OCI-LY3 (cell line): ENCODE data around the gene UGT2A2.

ENCODE experiments used
- H2AFZ ChIP-seq: fragments of 200-600, 300-600 bp; shearing (Covaris generic); 2 replicates; pipeline ENCODE4 v1.6.0; 2014; ENCODE audit warnings: antibody characterized with exemption, low read depth, low read length
- H3K27ac ChIP-seq: fragments of 200-600, 300-600 bp; sonication (generic); 2 replicates; pipeline ENCODE4 v1.5.1; 2014; ENCODE audit warnings: mild to moderate bottlenecking, low read length, moderate library complexity, mixed read lengths
- H3K27me3 ChIP-seq: fragments of 200-600, 300-600 bp; sonication (generic); 2 replicates; pipeline ENCODE4 v1.6.1; 2014; ENCODE audit warnings: low read depth, low read length, mixed read lengths
- H3K36me3 ChIP-seq: fragments of 200-600, 300-600 bp; sonication (generic); replicated peaks from 2 replicates; pipeline ENCODE3; 2014; ENCODE audit warnings: low read depth, low read length, mixed read lengths
- H3K4me1 ChIP-seq: fragments of 300-600, 200-600 bp; sonication (generic); 2 replicates; pipeline ENCODE4 v1.6.1; 2014; ENCODE audit warnings: low read length, mixed read lengths
- H3K4me2 ChIP-seq: fragments of 200-600, 300-600 bp; sonication (generic); 2 replicates; pipeline ENCODE4 v1.6.1; 2014; ENCODE audit warnings: low read length, mixed read lengths
- H3K4me3 ChIP-seq: fragments of 300-600, 200-600 bp; sonication (generic); 2 replicates; pipeline ENCODE4 v1.5.1; 2014; ENCODE audit warnings: antibody characterized with exemption, mild to moderate bottlenecking, low read length, moderate library complexity
- H3K79me2 ChIP-seq: fragments of 300-600, 200-600 bp; shearing (Covaris generic); 2 replicates; pipeline ENCODE4 v1.6.1; 2014; ENCODE audit warnings: mild to moderate bottlenecking, low read length, mixed read lengths
- H3K9ac ChIP-seq: fragments of 300-600, 200-600 bp; shearing (Covaris generic); 2 replicates; pipeline ENCODE4 v1.6.0; 2014; ENCODE audit warnings: mild to moderate bottlenecking, low read length, moderate library complexity
- H3K9me3 ChIP-seq: fragments of 200-600, 300-600 bp; shearing (Covaris generic); 2 replicates; pipeline ENCODE4 v1.6.1; 2014; ENCODE audit warnings: low read length, mixed read lengths; ENCODE audit not compliant: insufficient read depth
- H4K20me1 ChIP-seq: fragments of 200-600, 300-600 bp; sonication (generic); 2 replicates; pipeline ENCODE4 v1.6.1; 2016; ENCODE audit warnings: low read length, mixed read lengths; ENCODE audit not compliant: insufficient read depth
- EZH2phosphoT487 ChIP-seq: fragments of 200-600 bp; shearing (Covaris generic); IDR thresholded peaks from 2 replicates; pipeline ENCODE4 v1.6.1; 2018; ENCODE audit warnings: antibody characterized with exemption, mixed run types, low read depth
- TF ChIP-seq, protein P1 (sequence below): fragments of 200-600, 300-600 bp; sonication (generic); IDR thresholded peaks from 2 replicates; pipeline ENCODE4 v1.5.1; 2014; ENCODE audit warnings: antibody characterized with exemption, low read length, low read depth

UGT2A2 gene

DNA sequence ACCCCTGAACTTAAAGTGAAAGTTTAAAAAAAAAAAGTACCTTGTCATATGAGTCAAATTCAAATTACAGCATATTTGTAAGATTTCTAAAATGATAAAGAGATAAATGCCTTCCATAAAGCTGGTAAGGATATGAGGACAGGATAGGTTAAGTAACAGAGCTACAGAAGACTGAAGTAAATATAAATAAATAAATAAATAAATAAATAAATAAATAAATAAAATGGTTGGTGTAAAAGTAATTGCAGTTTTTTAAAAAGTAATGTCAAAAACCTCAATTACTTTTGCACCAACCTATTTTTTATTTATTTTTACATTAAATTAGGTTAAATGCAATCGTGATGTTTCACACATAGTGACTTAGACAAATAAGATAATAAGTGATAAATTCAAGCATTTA lies 62.2 kb downstream of the UGT2A2 start:
- TF ChIP-seq, protein P1, sequence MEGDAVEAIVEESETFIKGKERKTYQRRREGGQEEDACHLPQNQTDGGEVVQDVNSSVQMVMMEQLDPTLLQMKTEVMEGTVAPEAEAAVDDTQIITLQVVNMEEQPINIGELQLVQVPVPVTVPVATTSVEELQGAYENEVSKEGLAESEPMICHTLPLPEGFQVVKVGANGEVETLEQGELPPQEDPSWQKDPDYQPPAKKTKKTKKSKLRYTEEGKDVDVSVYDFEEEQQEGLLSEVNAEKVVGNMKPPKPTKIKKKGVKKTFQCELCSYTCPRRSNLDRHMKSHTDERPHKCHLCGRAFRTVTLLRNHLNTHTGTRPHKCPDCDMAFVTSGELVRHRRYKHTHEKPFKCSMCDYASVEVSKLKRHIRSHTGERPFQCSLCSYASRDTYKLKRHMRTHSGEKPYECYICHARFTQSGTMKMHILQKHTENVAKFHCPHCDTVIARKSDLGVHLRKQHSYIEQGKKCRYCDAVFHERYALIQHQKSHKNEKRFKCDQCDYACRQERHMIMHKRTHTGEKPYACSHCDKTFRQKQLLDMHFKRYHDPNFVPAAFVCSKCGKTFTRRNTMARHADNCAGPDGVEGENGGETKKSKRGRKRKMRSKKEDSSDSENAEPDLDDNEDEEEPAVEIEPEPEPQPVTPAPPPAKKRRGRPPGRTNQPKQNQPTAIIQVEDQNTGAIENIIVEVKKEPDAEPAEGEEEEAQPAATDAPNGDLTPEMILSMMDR: no peak
- no peak for TF ChIP-seq EZH2phosphoT487
- no peak overlapping the region for H3K27ac ChIP-seq
- H3K4me3 ChIP-seq: no peak overlapping the region
- no peak overlapping the region for H3K9ac ChIP-seq
- H4K20me1 ChIP-seq: no peaks in the 10 kb centered on the region
- H3K79me2 ChIP-seq: no peaks in the 10 kb centered on the region
- H3K4me2 ChIP-seq: no peak overlapping the region
- no peaks in the 10 kb centered on the region for H3K4me1 ChIP-seq
- no peaks in the 10 kb centered on the region for H3K36me3 ChIP-seq
- no peaks in the 10 kb centered on the region for H3K9me3 ChIP-seq
- H2AFZ ChIP-seq: no peak overlapping the region
- no peaks in the 10 kb centered on the region for H3K27me3 ChIP-seq

DNA sequence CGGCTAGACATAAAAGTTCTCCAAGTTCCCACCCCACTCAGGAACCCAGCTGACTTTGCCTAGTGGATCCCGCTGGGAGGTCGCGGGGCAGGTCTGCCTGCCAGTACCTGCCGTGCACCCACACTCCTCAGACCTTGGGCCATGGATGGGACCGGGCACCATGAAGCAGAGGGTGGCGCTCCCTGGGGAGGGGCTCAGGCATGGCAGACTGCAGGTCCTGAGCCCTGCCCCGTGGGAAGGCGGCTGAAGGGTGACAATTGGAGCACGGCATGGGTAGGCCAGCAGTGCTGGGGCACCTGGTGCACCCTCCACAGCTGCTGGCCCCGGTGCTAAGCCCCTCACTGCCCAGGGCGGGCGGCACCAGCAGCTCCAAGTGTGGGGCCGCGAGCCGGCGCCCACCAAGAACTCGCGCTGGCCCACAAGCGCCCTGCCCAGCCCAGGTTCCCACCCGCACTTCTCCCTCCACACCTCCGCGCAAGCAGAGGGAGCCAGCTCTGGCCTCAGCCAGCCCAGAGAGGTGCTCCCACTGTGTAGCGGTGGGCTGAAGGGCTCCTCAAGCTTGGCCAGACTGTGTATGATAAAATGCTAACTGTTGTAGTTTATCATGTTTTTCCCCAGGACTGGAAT lies 63.1 kb downstream of the UGT2A2 start:
- H3K9ac ChIP-seq: no peak overlapping the region
- H3K4me3 ChIP-seq: no peak overlapping the region
- no peaks in the 10 kb centered on the region for H3K4me1 ChIP-seq
- TF ChIP-seq EZH2phosphoT487: no peak
- TF ChIP-seq, protein P1: no peak
- H3K79me2 ChIP-seq: no peaks in the 10 kb centered on the region
- no peak overlapping the region for H3K27ac ChIP-seq
- no peak overlapping the region for H3K4me2 ChIP-seq
- H2AFZ ChIP-seq: no peak overlapping the region
- H3K36me3 ChIP-seq: no peaks in the 10 kb centered on the region
- H4K20me1 ChIP-seq: no peaks in the 10 kb centered on the region
- no peaks in the 10 kb centered on the region for H3K9me3 ChIP-seq
- no peaks in the 10 kb centered on the region for H3K27me3 ChIP-seq

DNA sequence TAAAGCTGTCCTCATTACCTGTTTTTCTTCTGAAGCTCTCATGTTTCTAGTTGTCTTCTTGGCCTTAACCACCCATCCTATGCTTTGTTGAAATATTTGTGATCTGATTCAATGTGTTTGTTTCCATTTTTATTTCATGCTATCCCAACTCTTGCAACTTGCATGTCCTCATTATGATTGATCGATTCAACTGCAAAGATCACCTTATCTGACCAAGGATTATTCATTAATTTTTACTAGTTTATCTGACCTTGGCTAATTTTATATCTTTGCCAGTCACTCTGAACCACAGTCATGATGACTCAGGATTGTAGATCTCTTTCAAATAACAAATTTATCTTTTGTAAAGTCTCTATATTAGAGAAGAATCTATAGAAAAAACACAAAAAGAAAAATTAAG lies 70.7 kb downstream of the UGT2A2 start:
- H3K79me2 ChIP-seq: no peaks in the 10 kb centered on the region
- H3K9ac ChIP-seq: no peak overlapping the region
- no peaks in the 10 kb centered on the region for H3K9me3 ChIP-seq
- H4K20me1 ChIP-seq: no peaks in the 10 kb centered on the region
- no peak overlapping the region for H3K4me3 ChIP-seq
- H3K27ac ChIP-seq: no peak overlapping the region
- no peaks in the 10 kb centered on the region for H3K4me1 ChIP-seq
- no peaks in the 10 kb centered on the region for H3K27me3 ChIP-seq
- no peak overlapping the region for H2AFZ ChIP-seq
- no peaks in the 10 kb centered on the region for H3K36me3 ChIP-seq
- no peak for TF ChIP-seq EZH2phosphoT487
- TF ChIP-seq, protein P1: no peak
- H3K4me2 ChIP-seq: no peak overlapping the region

DNA sequence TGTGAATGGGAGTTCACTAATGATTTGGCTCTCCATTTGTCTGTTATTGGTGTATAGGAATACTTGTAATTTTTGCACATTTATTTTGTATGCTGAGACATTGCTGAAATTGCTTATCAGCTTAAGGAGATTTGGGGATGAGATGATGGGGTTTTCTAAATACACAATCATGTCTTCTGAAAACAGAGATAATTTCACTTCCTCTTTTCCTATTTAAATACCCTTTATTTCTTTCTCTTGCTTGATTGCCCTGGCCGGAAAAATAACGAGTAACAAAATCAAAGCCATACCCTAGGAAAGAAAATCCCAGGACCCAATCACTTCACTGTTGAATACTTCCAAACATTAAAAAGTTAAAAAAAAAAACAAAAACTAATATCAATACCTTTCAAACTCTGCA lies 76.0 kb downstream of the UGT2A2 start:
- Histone ChIP-seq H3K27me3 (no peaks in the 10 kb centered on the region), H3K4me1 (no peaks in the 10 kb centered on the region), H3K4me2 (no peak overlapping the region), H3K79me2 (no peaks in the 10 kb centered on the region), H3K9ac (no peak overlapping the region), H3K36me3 (no peaks in the 10 kb centered on the region), H2AFZ (no peak overlapping the region), H4K20me1 (no peaks in the 10 kb centered on the region), H3K9me3 (no peaks in the 10 kb centered on the region), H3K27ac (no peak overlapping the region), H3K4me3 (no peak overlapping the region)
- TF ChIP-seq, protein P1: no peak
- no peak for TF ChIP-seq EZH2phosphoT487
